Activated T-cell treated with anti-CD3 and anti-CD28 coated beads, Interleukin-2, amount 50 U/mL, for 48 hours (primary cell): ENCODE measurements around the gene MEGF10.

Experiments used
- DNase-seq, 2 experiments: peaks; one replicate each; pipeline ENCODE4 v3.0.0-alpha.2; 2020

Gene MEGF10

GRCh38 chr5:127331890-127332649, 41.5 kb downstream of the MEGF10 start:
- no peak for DNase-seq

- no peak for DNase-seq
Measured at GRCh38 chr5:127333483-127333882, 42.9 kb downstream of the MEGF10 start.

- no peak for DNase-seq
Measured at GRCh38 chr5:127335381-127335780, 44.8 kb downstream of the MEGF10 start.

GRCh38 chr5:127337876-127338275, 47.3 kb downstream of the MEGF10 start:
- DNase-seq: no peak

GRCh38 chr5:127338501-127338900, 47.9 kb downstream of the MEGF10 start:
- no peak for DNase-seq

GRCh38 chr5:127340606-127341005, 50.0 kb downstream of the MEGF10 start:
- DNase-seq: no peak

GRCh38 chr5:127342364-127342763, 51.8 kb downstream of the MEGF10 start:
- DNase-seq: no peak

- DNase-seq: no peak
Measured at GRCh38 chr5:127343313-127343712, 52.7 kb downstream of the MEGF10 start.

GRCh38 chr5:127343866-127344265, 53.3 kb downstream of the MEGF10 start:
- DNase-seq: no peak

GRCh38 chr5:127344931-127345330, 54.3 kb downstream of the MEGF10 start:
- DNase-seq: no peak

GRCh38 chr5:127351418-127351817, 60.8 kb downstream of the MEGF10 start:
- DNase-seq: no peak

- no peak for DNase-seq
Measured at GRCh38 chr5:127352068-127352467, 61.5 kb downstream of the MEGF10 start.

GRCh38 chr5:127353327-127353726, 62.7 kb downstream of the MEGF10 start:
- no peak for DNase-seq

- DNase-seq: no peak
Measured at GRCh38 chr5:127353796-127354195, 63.2 kb downstream of the MEGF10 start.

- no peak for DNase-seq
Measured at GRCh38 chr5:127355337-127355736, 64.7 kb downstream of the MEGF10 start.

GRCh38 chr5:127358284-127358683, 67.7 kb downstream of the MEGF10 start:
- DNase-seq: no peak

GRCh38 chr5:127358740-127359139, 68.1 kb downstream of the MEGF10 start:
- DNase-seq: no peak

- DNase-seq: no peak
Measured at GRCh38 chr5:127359502-127359901, 68.9 kb downstream of the MEGF10 start.

- DNase-seq: no peak
Measured at GRCh38 chr5:127363403-127363802, 72.8 kb downstream of the MEGF10 start.

GRCh38 chr5:127367029-127367428, 76.4 kb downstream of the MEGF10 start:
- no peak for DNase-seq

- DNase-seq: no peak
Measured at GRCh38 chr5:127367946-127368465, 77.4 kb downstream of the MEGF10 start.

- no peak for DNase-seq
Measured at GRCh38 chr5:127369796-127370195, 79.2 kb downstream of the MEGF10 start.

GRCh38 chr5:127370631-127371030, 80.0 kb downstream of the MEGF10 start:
- no peak for DNase-seq

GRCh38 chr5:127373858-127374491, 83.4 kb downstream of the MEGF10 start:
- no peak for DNase-seq
